Endothelial cell of umbilical vein (primary cell): ENCODE results near the gene MRPS34. TPM values are rescaled to one million over a fixed set of nuclear protein-coding genes. Genes with fewer than 3 reads are reported as not detected.

Experiments used
- BruUV-seq: library from RNA; stranded (reverse); fragments of 400-500 nt; replicated peaks from 2 replicates; lab custom pipeline; 2021; lab: Mats Ljungman, UMichigan
- CTCF ChIA-PET: fragments of 300-600, 350-600 bp; sonication (Branson Sonifier 250); formaldehyde crosslinking; loops from one replicate; lab custom pipeline; 2021; ENCODE audit warnings: antibody characterized with exemption, inconsistent platforms; lab: Charles Lee
- POLR2A ChIA-PET: fragments of 300-600, 350-600 bp; sonication (Branson Sonifier 250); formaldehyde crosslinking; loops from one replicate; lab custom pipeline; 2021; ENCODE audit warnings: antibody characterized with exemption, inconsistent platforms; lab: Charles Lee
- DNase-seq: peaks from one replicate; pipeline ENCODE4 v3.0.0-alpha.2; 2011; ENCODE audit warnings: low read depth, low spot score
- FAIRE-seq: peaks from 2 replicates; lab custom pipeline; 2011; peaks lifted over from hg19 to GRCh38; lab: Jason Lieb, UNC
- H2AFZ ChIP-seq: 2 replicates; pipeline ENCODE4 v1.6.0; 2012; ENCODE audit warnings: low read depth, low read length, control low read depth, inconsistent platforms
- H3K27ac ChIP-seq: 2 replicates; pipeline ENCODE4 v1.5.1; 2011; ENCODE audit warnings: low read depth, mild to moderate bottlenecking, control low read depth, low read length, moderate library complexity; ENCODE audit not compliant: insufficient read depth
- H3K27me3 ChIP-seq, 2 experiments: 2 replicates each; pipeline versions ENCODE4 v1.6.0 to v1.6.1; 2011; ENCODE audit warnings: low read length in 2 of 2, mixed read lengths in 1 of 2; ENCODE audit not compliant: control insufficient read depth in 2 of 2, insufficient read depth in 2 of 2
- H3K36me3 ChIP-seq, 2 experiments: 2 replicates in 1 of 2; 3 replicates in 1 of 2; pipeline ENCODE4 v1.5.1; 2011; ENCODE audit warnings: low read length in 2 of 2, mild to moderate bottlenecking in 1 of 2, moderate library complexity in 1 of 2; ENCODE audit not compliant: control insufficient read depth in 2 of 2, insufficient read depth in 2 of 2; ENCODE audit errors: extremely low read depth in 1 of 2
- H3K4me1 ChIP-seq: 3 replicates; pipeline ENCODE4 v1.5.1; 2011; ENCODE audit warnings: mild to moderate bottlenecking, low read length; ENCODE audit not compliant: control insufficient read depth, insufficient read depth; ENCODE audit errors: extremely low read depth
- H3K4me2 ChIP-seq: 2 replicates; pipeline ENCODE4 v1.6.1; 2011; ENCODE audit warnings: low read length, control low read depth, mixed read lengths; ENCODE audit not compliant: insufficient read depth
- H3K4me3 ChIP-seq, 3 experiments: fragments of 200-600 bp in 1 of 3; sonication (generic), shearing (Covaris generic) in 1 of 3; replicated peaks in 1 of 3; 2 replicates each; pipeline ENCODE4 v1.5.1; 2011 to 2016; ENCODE audit warnings: control low read depth in 3 of 3, low read length in 3 of 3, mild to moderate bottlenecking in 2 of 3, inconsistent platforms in 1 of 3, low read depth in 1 of 3, moderate library complexity in 1 of 3; ENCODE audit not compliant: insufficient read depth in 1 of 3
- H3K79me2 ChIP-seq: 2 replicates; pipeline ENCODE4 v1.6.0; 2012; ENCODE audit warnings: low read length, inconsistent platforms; ENCODE audit not compliant: control insufficient read depth, insufficient read depth
- H3K9ac ChIP-seq: replicated peaks from 2 replicates; pipeline ENCODE3; 2011; ENCODE audit warnings: low read length, control low read depth; ENCODE audit not compliant: insufficient read depth; ENCODE audit errors: extremely low read depth
- H3K9me1 ChIP-seq: replicated peaks from 3 replicates; pipeline ENCODE4 v1.6.0; 2011; ENCODE audit warnings: mild to moderate bottlenecking, low read length; ENCODE audit not compliant: control insufficient read depth, insufficient read depth; ENCODE audit errors: extremely low read depth
- H3K9me3 ChIP-seq: replicated peaks from 2 replicates; pipeline ENCODE4 v1.5.1; 2012; ENCODE audit warnings: low read length, inconsistent platforms; ENCODE audit not compliant: control insufficient read depth, insufficient read depth
- H4K20me1 ChIP-seq: replicated peaks from 2 replicates; pipeline ENCODE3; 2011; ENCODE audit warnings: mild to moderate bottlenecking, low read length; ENCODE audit not compliant: control insufficient read depth, insufficient read depth; ENCODE audit errors: extremely low read depth
- EZH2 ChIP-seq: IDR thresholded peaks from 2 replicates; pipeline ENCODE4 v1.6.1; 2012; ENCODE audit warnings: borderline replicate concordance, low read depth, mild to moderate bottlenecking, moderate library complexity, low read length, inconsistent platforms; ENCODE audit not compliant: severe bottlenecking
- MYC ChIP-seq: IDR thresholded peaks from one replicate; pipeline ENCODE4 v1.6.1; 2011; ENCODE audit warnings: mild to moderate bottlenecking, low read depth, low read length
- POLR2A ChIP-seq: IDR thresholded peaks from 2 replicates; pipeline ENCODE4 v1.6.1; 2012; ENCODE audit warnings: low read depth, mild to moderate bottlenecking, control low read depth, low read length
- POLR2AphosphoS5 ChIP-seq: IDR thresholded peaks from 2 replicates; pipeline ENCODE4 v1.6.1; 2012; ENCODE audit warnings: low read depth, mild to moderate bottlenecking, control low read depth, low read length, moderate library complexity; ENCODE audit not compliant: insufficient read depth
- dilution Hi-C: fragments of 300-500 bp; cut with MboI; formaldehyde crosslinking; loops from one replicate; pipeline ENCODE4 v1.15.0; 2019; ENCODE audit warnings: low sequenced_read_pairs; ENCODE audit not compliant: extremely low pct_ligation_motif_present
- intact Hi-C: fragments of 100-400 bp; cut with micrococcal nuclease; formaldehyde crosslinking; loops from one replicate; pipeline ENCODE4 v1.10.0; 2022
- polyA plus RNA-seq, 4 experiments: library from polyadenylated mRNA; depleted of rRNA in 3 of 4; stranded (reverse) in 3 of 4; unstranded in 1 of 4; fragments of >200 nt; gene quantifications; 2 replicates each; pipeline versions ENCODE4 v1.2.1 to v1.2.3, GENCODE V29; 2011 to 2012; ENCODE audit warnings: missing spikeins in 1 of 4
- total RNA-seq: library from RNA; stranded (reverse); gene quantifications from 2 replicates; pipeline ENCODE4 v1.2.3, GENCODE V29; 2021
- TF ChIP-seq, protein P1 (sequence below): IDR thresholded peaks from 2 replicates; pipeline ENCODE4 v1.6.1; 2011; ENCODE audit not compliant: insufficient read depth, insufficient read length
- TF ChIP-seq, protein P2 (sequence below), 2 donors: IDR thresholded peaks; 1 replicate in 1 of 2; 2 replicates in 1 of 2; pipeline ENCODE4 v1.5.1; 2011; ENCODE audit warnings: low read length in 2 of 2, mild to moderate bottlenecking in 2 of 2, moderate library complexity in 2 of 2, control low read depth in 1 of 2, inconsistent platforms in 1 of 2, low read depth in 1 of 2; ENCODE audit not compliant: insufficient read depth in 1 of 2; ENCODE audit errors: extremely low read depth in 1 of 2

MRPS34 gene
- total and polyA plus RNA-seq, 2 donors (not counting 3 experiments of a cell fraction or from before 2014, with no cell fraction given) = 82.1 to 102 TPM

DNA sequence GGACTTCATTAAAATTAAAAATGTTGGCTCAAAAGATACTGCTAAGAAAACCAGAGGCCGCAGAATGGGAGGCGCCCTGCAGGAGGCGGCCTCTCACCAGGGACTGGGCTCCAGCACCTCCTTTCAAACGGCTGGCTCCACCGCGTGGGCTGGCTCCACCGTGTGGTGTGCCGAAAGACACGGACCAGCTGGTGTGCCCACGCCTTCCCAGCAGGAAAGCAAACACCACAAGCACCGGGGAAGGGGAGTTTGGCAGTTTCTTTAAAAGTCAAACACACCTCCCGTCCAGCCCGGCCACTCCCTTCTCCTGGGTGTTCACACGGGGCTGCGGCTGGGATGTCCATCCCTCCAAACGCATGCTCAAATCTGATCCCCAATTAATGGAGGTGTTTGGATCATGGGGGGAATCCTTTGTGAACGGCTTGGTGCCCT lies 39.8 kb upstream of the MRPS34 start:
- H2AFZ ChIP-seq = no peak overlapping the region
- H3K4me2 ChIP-seq = no peak overlapping the region
- peak; percentile 39 for DNase-seq

DNA sequence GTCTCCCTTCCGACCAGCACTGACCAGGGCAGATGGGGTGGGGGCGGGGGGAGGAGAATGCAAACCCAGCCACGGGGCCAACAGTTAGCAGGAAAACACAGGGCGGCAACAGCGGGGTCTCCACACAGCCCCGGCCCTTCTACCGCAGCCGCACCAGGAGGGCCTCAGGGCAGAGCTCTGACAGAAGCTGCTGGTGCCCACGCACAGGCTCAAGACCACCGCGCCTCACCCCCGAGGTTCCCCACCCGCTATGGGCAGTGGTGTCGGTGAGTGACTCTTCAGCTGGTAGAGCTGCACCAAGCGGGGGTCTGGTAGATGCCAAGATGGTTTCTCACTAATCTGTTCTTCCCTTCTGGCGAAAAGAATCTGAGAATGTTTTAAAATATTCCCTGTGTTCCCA lies 37.6 kb upstream of the MRPS34 start:
- Histone ChIP-seq H3K27me3 (no peaks in the 10 kb centered on the region), H4K20me1 (no peaks in the 10 kb centered on the region), H3K9me3 (no peaks in the 10 kb centered on the region), H3K4me1 (no peaks in the 10 kb centered on the region), H3K79me2 (no peaks in the 10 kb centered on the region), H2AFZ (no peak overlapping the region), H3K4me2 (no peak overlapping the region), H3K9me1 (no peaks in the 10 kb centered on the region), H3K27ac (no peak overlapping the region), H3K4me3 (no peak overlapping the region), H3K9ac (no peak overlapping the region), H3K36me3 (peaks cover 0 to 26% of the 10 kb centered on the region in 2 experiments)
- dilution Hi-C loops = no loop called here
- intact Hi-C loops = no loop called here
- ChIA-PET POLR2A (no interaction called here), CTCF (no interaction called here)
- DNase-seq (no peak), FAIRE-seq (no peak)
- no TSS peak for BruUV-seq
- no peak for TF ChIP-seq POLR2A
- TF ChIP-seq, protein P1, sequence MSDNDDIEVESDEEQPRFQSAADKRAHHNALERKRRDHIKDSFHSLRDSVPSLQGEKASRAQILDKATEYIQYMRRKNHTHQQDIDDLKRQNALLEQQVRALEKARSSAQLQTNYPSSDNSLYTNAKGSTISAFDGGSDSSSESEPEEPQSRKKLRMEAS = no peak
- no peak for TF ChIP-seq EZH2
- TF ChIP-seq, protein P2, sequence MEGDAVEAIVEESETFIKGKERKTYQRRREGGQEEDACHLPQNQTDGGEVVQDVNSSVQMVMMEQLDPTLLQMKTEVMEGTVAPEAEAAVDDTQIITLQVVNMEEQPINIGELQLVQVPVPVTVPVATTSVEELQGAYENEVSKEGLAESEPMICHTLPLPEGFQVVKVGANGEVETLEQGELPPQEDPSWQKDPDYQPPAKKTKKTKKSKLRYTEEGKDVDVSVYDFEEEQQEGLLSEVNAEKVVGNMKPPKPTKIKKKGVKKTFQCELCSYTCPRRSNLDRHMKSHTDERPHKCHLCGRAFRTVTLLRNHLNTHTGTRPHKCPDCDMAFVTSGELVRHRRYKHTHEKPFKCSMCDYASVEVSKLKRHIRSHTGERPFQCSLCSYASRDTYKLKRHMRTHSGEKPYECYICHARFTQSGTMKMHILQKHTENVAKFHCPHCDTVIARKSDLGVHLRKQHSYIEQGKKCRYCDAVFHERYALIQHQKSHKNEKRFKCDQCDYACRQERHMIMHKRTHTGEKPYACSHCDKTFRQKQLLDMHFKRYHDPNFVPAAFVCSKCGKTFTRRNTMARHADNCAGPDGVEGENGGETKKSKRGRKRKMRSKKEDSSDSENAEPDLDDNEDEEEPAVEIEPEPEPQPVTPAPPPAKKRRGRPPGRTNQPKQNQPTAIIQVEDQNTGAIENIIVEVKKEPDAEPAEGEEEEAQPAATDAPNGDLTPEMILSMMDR (IDR thresholded peaks at IDR 0.05; ENCODE audit: extremely low read depth in 1 of 2, insufficient read depth in 1 of 2, low read depth in 1 of 2, low read length in 2 of 2) = no peak
- TF ChIP-seq POLR2AphosphoS5 = no peak

More for the DNA sequence above, 39.8 kb upstream of the MRPS34 start:
- TF ChIP-seq MYC = no peak
- TF ChIP-seq, protein P2 (IDR thresholded peaks at IDR 0.05; ENCODE audit: extremely low read depth in 1 of 2, insufficient read depth in 1 of 2, low read depth in 1 of 2, low read length in 2 of 2) = peak; percentile 51 to 53
- no TSS peak for BruUV-seq
- H3K9ac ChIP-seq = no peak overlapping the region
- H3K79me2 ChIP-seq = no peaks in the 10 kb centered on the region
- H3K9me1 ChIP-seq = no peaks in the 10 kb centered on the region
- H3K4me1 ChIP-seq = no peaks in the 10 kb centered on the region
- ChIA-PET POLR2A (no interaction called here), CTCF (interaction anchor here (1.0 to 2.0 kb wide), 2 partner anchors 12 kb away, joined by 3 to 6 read pairs; no protein-coding TSS in a partner anchor)
- dilution Hi-C loops (no loop called here), intact Hi-C loops (no loop called here)
- H3K9me3 ChIP-seq = no peaks in the 10 kb centered on the region
- no peak overlapping the region for H3K4me3 ChIP-seq
- no peak overlapping the region for H3K27ac ChIP-seq
- H3K27me3 ChIP-seq = no peaks in the 10 kb centered on the region
- FAIRE-seq = no peak
- peaks cover 0 to 37% of the 10 kb centered on the region in 2 experiments for H3K36me3 ChIP-seq
- no peaks in the 10 kb centered on the region for H4K20me1 ChIP-seq
